H1 (cell line): Measurements from ENCODE around the gene ARHGAP15.

ENCODE experiments used
- CTCF ChIP-seq, 3 experiments: IDR thresholded peaks; 1 replicate in 2 of 3; 2 replicates in 1 of 3; pipeline versions ENCODE4 v1.5.1 to v1.6.1; 2011; ENCODE audit warnings: low read length in 3 of 3, mild to moderate bottlenecking in 3 of 3, inconsistent platforms in 2 of 3, low read depth in 1 of 3, moderate library complexity in 1 of 3; ENCODE audit not compliant: insufficient read depth in 1 of 3; ENCODE audit errors: control extremely low read depth in 1 of 3
- JUN ChIP-seq: IDR thresholded peaks from 2 replicates; pipeline ENCODE4 v1.6.1; 2011; ENCODE audit warnings: low read depth, mild to moderate bottlenecking, improper control_type of control experiment, low read length
- MAX ChIP-seq: IDR thresholded peaks from 2 replicates; pipeline ENCODE4 v1.6.1; 2012; ENCODE audit warnings: inconsistent platforms
- POLR2A ChIP-seq, 2 experiments: IDR thresholded peaks; 1 replicate in 1 of 2; 2 replicates in 1 of 2; pipeline ENCODE4 v1.6.1; 2011; ENCODE audit warnings: low read depth in 2 of 2, low read length in 2 of 2, mild to moderate bottlenecking in 2 of 2; ENCODE audit errors: control extremely low read depth in 1 of 2
- POLR2AphosphoS5 ChIP-seq: IDR thresholded peaks from 2 replicates; pipeline ENCODE4 v1.6.1; 2011; ENCODE audit warnings: low read depth, low read length
- RAD21 ChIP-seq, 2 experiments: IDR thresholded peaks in 1 of 2; conservative IDR thresholded peaks in 1 of 2; 2 replicates each; pipeline ENCODE4 v1.6.1; 2011; ENCODE audit warnings: low read depth in 2 of 2, low read length in 2 of 2, improper control_type of control experiment in 1 of 2, inconsistent platforms in 1 of 2, mild to moderate bottlenecking in 1 of 2, moderate library complexity in 1 of 2
- SIN3A ChIP-seq, 2 experiments: IDR thresholded peaks in 1 of 2; conservative IDR thresholded peaks in 1 of 2; 2 replicates each; pipeline ENCODE4 v1.6.1; 2011 to 2012; ENCODE audit warnings: low read length in 2 of 2, improper control_type of control experiment in 1 of 2, low read depth in 1 of 2, mild to moderate bottlenecking in 1 of 2
- SRF ChIP-seq: IDR thresholded peaks from 2 replicates; pipeline ENCODE4 v1.6.1; 2011; ENCODE audit warnings: mild to moderate bottlenecking, low read depth, low read length, moderate library complexity
- ZNF274 ChIP-seq: IDR thresholded peaks from 2 replicates; pipeline ENCODE4 v1.7.0; 2012; ENCODE audit warnings: low read length, borderline replicate concordance; ENCODE audit errors: extremely low read depth
- TF ChIP-seq, protein P1 (sequence below): IDR thresholded peaks from 2 replicates; pipeline ENCODE4 v1.6.1; 2012; ENCODE audit warnings: low read length, inconsistent platforms

DNA sequence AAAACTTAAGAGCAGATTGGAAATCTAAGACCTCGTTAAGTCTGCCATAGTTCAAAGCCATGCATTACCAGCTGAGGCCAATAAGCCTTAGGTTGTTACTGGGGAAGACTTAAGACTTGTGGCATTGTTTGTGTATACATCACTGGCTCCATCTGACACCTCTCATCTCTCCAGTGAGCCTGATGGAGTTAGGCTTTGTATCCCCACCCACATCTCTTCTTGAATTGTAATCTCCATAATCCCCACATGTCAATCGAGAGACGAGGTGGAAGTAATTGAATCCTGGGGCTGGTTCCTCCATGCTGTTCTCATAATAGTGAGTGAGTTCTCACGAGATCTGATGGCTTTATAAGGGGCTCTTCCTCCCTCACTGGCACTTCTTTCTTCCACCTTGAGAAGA lies 404.6 kb downstream of the ARHGAP15 start:
- TF ChIP-seq CTCF (IDR thresholded peaks at IDR 0.05; ENCODE audit: control extremely low read depth in 1 of 3, insufficient read depth in 1 of 3, low read depth in 1 of 3, low read length in 3 of 3) = no peak
- TF ChIP-seq POLR2A (IDR thresholded peaks at IDR 0.05; ENCODE audit: control extremely low read depth in 1 of 2, low read depth in 2 of 2, low read length in 2 of 2) = no peak
- no peak for TF ChIP-seq JUN
- no peak for TF ChIP-seq POLR2AphosphoS5
- TF ChIP-seq RAD21 (IDR thresholded peaks at IDR 0.05 in 1 of 2, conservative IDR thresholded peaks at IDR 0.05 in 1 of 2; ENCODE audit: low read depth in 2 of 2, low read length in 2 of 2) = no peak
- TF ChIP-seq, protein P1, sequence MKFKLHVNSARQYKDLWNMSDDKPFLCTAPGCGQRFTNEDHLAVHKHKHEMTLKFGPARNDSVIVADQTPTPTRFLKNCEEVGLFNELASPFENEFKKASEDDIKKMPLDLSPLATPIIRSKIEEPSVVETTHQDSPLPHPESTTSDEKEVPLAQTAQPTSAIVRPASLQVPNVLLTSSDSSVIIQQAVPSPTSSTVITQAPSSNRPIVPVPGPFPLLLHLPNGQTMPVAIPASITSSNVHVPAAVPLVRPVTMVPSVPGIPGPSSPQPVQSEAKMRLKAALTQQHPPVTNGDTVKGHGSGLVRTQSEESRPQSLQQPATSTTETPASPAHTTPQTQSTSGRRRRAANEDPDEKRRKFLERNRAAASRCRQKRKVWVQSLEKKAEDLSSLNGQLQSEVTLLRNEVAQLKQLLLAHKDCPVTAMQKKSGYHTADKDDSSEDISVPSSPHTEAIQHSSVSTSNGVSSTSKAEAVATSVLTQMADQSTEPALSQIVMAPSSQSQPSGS = no peak
- no peak for TF ChIP-seq MAX
- TF ChIP-seq SIN3A (conservative IDR thresholded peaks at IDR 0.05 in 1 of 2, IDR thresholded peaks at IDR 0.05 in 1 of 2; ENCODE audit: low read depth in 1 of 2, low read length in 2 of 2) = no peak
- TF ChIP-seq SRF = no peak
- no peak for TF ChIP-seq ZNF274
